Right lobe of liver (tissue), 6 donors: ENCODE results near the gene SSRP1. TPM values are rescaled to one million over a fixed set of nuclear protein-coding genes. Genes with fewer than 3 reads are reported as not detected.
"Not testable (repeated sequence)": the region's sequence is repeated elsewhere in the genome, so short reads cannot be mapped to it uniquely, and the experiment has no call there.

ENCODE experiments used
- ATAC-seq, 4 donors: fragments of 200-7000 bp; cut with Tn5 transposase; one replicate each; pipeline ENCODE4 v1.9.1; 2020; ENCODE audit warnings: mild to moderate bottlenecking in 4 of 4, moderate library complexity in 4 of 4
- DNase-seq, 3 donors: peaks; one replicate each; pipeline ENCODE4 v3.0.0-alpha.2; 2020
- H3K27ac ChIP-seq, 3 donors: fragments of 200-600 bp; one replicate each; pipeline ENCODE4 v1.8.0; 2022
- H3K27me3 ChIP-seq, 2 donors: fragments of 200-600 bp; one replicate each; pipeline ENCODE4 v1.8.0; 2022
- H3K36me3 ChIP-seq, 4 donors: fragments of 200-600 bp; sonication (generic) in 1 of 4; one replicate each; pipeline versions ENCODE4 v1.5.1 to v1.8.0; 2017 to 2022; ENCODE audit warnings: control low read depth in 1 of 4
- H3K4me1 ChIP-seq, 4 donors: fragments of 200-600 bp; sonication (generic) in 1 of 4; one replicate each; pipeline versions ENCODE4 v1.5.1 to v1.8.0; 2017 to 2022; ENCODE audit warnings: control low read depth in 1 of 4
- H3K4me3 ChIP-seq, 3 donors: fragments of 200-600 bp; one replicate each; pipeline ENCODE4 v1.8.0; 2022
- H3K9me3 ChIP-seq, 4 donors: fragments of 200-600 bp; sonication (generic) in 1 of 4; one replicate each; pipeline versions ENCODE4 v1.5.1 to v1.8.0; 2017 to 2022; ENCODE audit warnings: control low read depth in 1 of 4
- POLR2A ChIP-seq: fragments of 450-650 bp; IDR thresholded peaks from one replicate; pipeline ENCODE4 v1.6.1; 2017; ENCODE audit warnings: antibody characterized with exemption, mild to moderate bottlenecking
- WGBS: methylation state at CpG from one replicate; pipeline ENCODE4 v1.1.6; 2018; ENCODE audit warnings: low coverage, low lambda C conversion rate; ENCODE audit not compliant: insufficient coverage; ENCODE audit errors: missing lambda C conversion rate; 5-methylcytosine and 5-hydroxymethylcytosine counted together
- intact Hi-C, 2 donors: fragments of 100-400 bp; cut with DNase I; formaldehyde crosslinking; loops; one replicate each; pipeline versions ENCODE4 v1.11.2 to v1.14.1; 2022
- total RNA-seq, 6 experiments: library from RNA; depleted of rRNA in 2 of 6; stranded (reverse); fragments of >200 nt in 2 of 6; fragmentation: NEBNext Ultra II Directional in 3 of 6; extraction: Animal tissue kit (Norgen Biotek cat#: 25700) in 3 of 6; gene quantifications; one replicate each; pipeline versions ENCODE4 v1.1.0 to v1.2.4, GENCODE V29; 2016 to 2023
- TF ChIP-seq, protein P1 (sequence below), 4 donors: fragments of 200-600 bp in 3 of 4; fragments of 450-650 bp in 1 of 4; IDR thresholded peaks; one replicate each; pipeline versions ENCODE4 v1.5.1 to v1.8.0; 2016 to 2022; ENCODE audit warnings: antibody characterized with exemption in 4 of 4, mild to moderate bottlenecking in 2 of 4
- donor health status: DM: no; HTN: yes; CAD: no.
- donor health status: DM: no; HTN: no; CAD: no.
- donor health status: DM: no; HTN: no; CAD: no.
- donor health status: DM: no; HTN: yes; CAD: no.
- donor health status: DM: no; HTN: yes; CAD: no.

Gene SSRP1
- total RNA-seq, 6 experiments from 2014 or later, result 24.5 to 47.9 (median 29.9) TPM

GRCh38 chr11:57297221-57297620, 38.5 kb downstream of the SSRP1 start:
- TF ChIP-seq POLR2A, result no peak
- TF ChIP-seq, protein P1, sequence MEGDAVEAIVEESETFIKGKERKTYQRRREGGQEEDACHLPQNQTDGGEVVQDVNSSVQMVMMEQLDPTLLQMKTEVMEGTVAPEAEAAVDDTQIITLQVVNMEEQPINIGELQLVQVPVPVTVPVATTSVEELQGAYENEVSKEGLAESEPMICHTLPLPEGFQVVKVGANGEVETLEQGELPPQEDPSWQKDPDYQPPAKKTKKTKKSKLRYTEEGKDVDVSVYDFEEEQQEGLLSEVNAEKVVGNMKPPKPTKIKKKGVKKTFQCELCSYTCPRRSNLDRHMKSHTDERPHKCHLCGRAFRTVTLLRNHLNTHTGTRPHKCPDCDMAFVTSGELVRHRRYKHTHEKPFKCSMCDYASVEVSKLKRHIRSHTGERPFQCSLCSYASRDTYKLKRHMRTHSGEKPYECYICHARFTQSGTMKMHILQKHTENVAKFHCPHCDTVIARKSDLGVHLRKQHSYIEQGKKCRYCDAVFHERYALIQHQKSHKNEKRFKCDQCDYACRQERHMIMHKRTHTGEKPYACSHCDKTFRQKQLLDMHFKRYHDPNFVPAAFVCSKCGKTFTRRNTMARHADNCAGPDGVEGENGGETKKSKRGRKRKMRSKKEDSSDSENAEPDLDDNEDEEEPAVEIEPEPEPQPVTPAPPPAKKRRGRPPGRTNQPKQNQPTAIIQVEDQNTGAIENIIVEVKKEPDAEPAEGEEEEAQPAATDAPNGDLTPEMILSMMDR (IDR thresholded peaks at IDR 0.05), result no peak
- ATAC-seq, result no peak
- DNase-seq, result no peak
- WGBS, result 83% methylated on average over 1 of the region's 2 CpGs
- H3K36me3 ChIP-seq, result peaks cover 0 to 34% (median 22%) of the 10 kb centered on the region in 4 donors
- H3K9me3 ChIP-seq, result no peaks in the 10 kb centered on the region
- H3K27ac ChIP-seq, result no peak overlapping the region
- peaks cover 0 to 31% (median 15%) of the 10 kb centered on the region in 4 donors for H3K4me1 ChIP-seq
- intact Hi-C loops, result no loop called here
- H3K4me3 ChIP-seq, result no peak overlapping the region
- H3K27me3 ChIP-seq, result no peaks in the 10 kb centered on the region

DNA sequence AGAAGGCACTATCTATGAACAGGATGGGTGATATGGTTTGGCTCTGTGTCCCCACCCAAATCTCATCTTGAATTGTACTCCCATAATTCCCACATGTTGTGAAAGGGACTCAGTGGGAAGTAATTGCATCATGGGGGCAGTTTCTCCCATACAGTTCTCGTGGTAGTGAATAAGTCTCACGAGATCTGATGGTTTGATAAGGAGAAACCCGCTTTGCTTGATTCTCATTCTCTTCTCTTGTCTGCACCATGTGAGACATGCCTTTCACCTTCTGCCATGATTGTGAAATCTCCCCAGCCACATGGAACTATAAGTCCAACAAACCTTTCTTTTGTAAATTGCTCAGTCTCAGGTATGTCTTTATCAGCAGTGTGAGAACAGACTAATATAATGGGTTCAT, 39.5 kb downstream of the SSRP1 start:
- no CpG with 5 or more reads among the region's 3 CpGs for WGBS
- H3K9me3 ChIP-seq, ATAC-seq, H3K27me3 ChIP-seq, H3K27ac ChIP-seq, H3K4me3 ChIP-seq, intact Hi-C loops, DNase-seq: not testable (repeated sequence)
- Histone ChIP-seq H3K36me3 (peaks cover 0 to 24% (median 16%) of the 10 kb centered on the region in 4 donors), H3K4me1 (peaks cover 0 to 38% (median 16%) of the 10 kb centered on the region in 4 donors)

DNA sequence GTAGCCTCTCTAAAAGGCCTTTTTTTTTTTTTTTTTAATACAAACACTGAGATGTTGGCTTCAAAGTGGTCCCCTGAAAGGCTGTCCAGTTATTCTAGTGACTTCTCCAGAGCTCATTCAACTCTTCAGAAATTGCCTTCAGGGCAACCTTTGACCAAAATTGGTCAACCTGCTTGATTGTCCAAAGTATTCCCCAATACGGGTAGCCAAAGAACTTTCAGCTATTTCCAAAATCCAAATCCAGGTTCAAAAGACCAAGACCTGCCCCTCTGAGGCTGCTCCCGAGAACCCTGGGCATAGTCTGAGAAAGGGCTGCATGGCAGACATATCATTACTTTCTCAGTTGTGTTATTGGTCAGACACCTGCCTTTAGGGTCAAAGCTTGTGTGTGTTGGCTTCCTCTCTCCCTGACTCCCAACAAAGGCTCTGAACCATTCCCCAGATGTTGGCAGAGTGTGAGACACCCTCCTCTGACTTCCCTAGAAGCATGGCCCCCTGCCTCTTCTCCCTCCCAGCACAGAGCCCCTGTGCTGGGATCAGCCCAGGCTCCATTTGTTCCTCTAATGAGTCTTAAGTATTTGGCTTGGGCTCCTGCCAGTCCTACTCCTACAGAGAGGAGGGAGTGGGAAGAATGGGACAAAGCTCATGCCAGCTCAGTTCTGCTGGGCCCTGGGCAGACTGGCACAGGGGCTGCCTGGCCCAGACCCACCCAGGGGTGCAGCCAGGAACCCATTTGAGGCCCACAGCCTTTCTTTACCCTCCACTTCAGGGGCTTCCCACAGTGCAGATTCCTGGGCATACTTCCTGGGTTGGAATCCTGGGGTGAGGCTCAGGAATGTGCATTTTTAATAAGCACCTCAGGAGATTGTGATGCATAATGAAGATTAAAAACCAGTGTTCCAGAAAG, 41.2 kb downstream of the SSRP1 start:
- Histone ChIP-seq H3K27me3 (no peaks in the 10 kb centered on the region), H3K4me1 (peaks cover 0 to 43% (median 18%) of the 10 kb centered on the region in 4 donors), H3K36me3 (peaks cover 0 to 8% (median 4%) of the 10 kb centered on the region in 4 donors), H3K27ac (peak overlapping the region in 1 of 3 donors; percentile 66), H3K9me3 (no peaks in the 10 kb centered on the region), H3K4me3 (no peak overlapping the region)
- DNase-seq (no peak), ATAC-seq (peak; percentile 19 to 47 (median 28))
- 57% methylated on average over 1 of the region's 2 CpGs for WGBS
- no peak for TF ChIP-seq POLR2A
- TF ChIP-seq, protein P1 (IDR thresholded peaks at IDR 0.05), result no peak
- intact Hi-C loops, result no loop called here

DNA sequence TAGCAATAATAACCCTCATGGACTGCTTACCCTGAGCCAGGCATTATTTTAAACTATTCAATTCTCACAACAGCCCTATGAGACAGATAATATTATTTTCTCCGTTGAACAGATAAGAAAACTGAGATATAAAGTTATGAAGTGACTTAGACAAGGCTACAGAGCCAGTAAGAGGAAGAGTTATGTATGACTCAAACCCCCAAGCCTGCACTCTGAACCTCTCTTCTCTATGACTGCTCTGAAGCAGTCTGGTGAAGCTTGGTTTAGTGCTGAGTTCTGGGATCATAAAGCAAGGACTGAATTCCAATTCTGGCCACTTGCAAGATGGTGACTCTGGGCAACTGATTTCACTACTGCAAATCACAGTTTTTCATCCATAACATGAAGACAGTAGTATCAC, 45.4 kb downstream of the SSRP1 start:
- Histone ChIP-seq H3K4me1 (peaks cover 0 to 54% (median 22%) of the 10 kb centered on the region in 4 donors), H3K27me3 (no peaks in the 10 kb centered on the region), H3K9me3 (no peaks in the 10 kb centered on the region), H3K36me3 (no peaks in the 10 kb centered on the region), H3K4me3 (no peak overlapping the region), H3K27ac (no peak overlapping the region)
- DNase-seq (no peak), ATAC-seq (no peak)
- intact Hi-C loops, result no loop called here
- WGBS, result 75% methylated on average over 1 of the region's 1 CpG
- TF ChIP-seq POLR2A, result no peak
- TF ChIP-seq, protein P1 (IDR thresholded peaks at IDR 0.05), result no peak
